Stimulated activated CD4-positive, alpha-beta T cell treated with anti-CD3 and anti-CD28 coated beads, Interleukin-4, amount 100 ng/mL, for 48 hours (primary cell): ENCODE results near the gene PGLYRP4.

Source experiments
- DNase-seq, 2 donors: peaks; one replicate each; pipeline ENCODE4 v3.0.0-alpha.2; 2020; ENCODE audit warnings: low read depth in 2 of 2

PGLYRP4 gene, protein sequence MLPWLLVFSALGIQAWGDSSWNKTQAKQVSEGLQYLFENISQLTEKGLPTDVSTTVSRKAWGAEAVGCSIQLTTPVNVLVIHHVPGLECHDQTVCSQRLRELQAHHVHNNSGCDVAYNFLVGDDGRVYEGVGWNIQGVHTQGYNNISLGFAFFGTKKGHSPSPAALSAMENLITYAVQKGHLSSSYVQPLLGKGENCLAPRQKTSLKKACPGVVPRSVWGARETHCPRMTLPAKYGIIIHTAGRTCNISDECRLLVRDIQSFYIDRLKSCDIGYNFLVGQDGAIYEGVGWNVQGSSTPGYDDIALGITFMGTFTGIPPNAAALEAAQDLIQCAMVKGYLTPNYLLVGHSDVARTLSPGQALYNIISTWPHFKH

DNA sequence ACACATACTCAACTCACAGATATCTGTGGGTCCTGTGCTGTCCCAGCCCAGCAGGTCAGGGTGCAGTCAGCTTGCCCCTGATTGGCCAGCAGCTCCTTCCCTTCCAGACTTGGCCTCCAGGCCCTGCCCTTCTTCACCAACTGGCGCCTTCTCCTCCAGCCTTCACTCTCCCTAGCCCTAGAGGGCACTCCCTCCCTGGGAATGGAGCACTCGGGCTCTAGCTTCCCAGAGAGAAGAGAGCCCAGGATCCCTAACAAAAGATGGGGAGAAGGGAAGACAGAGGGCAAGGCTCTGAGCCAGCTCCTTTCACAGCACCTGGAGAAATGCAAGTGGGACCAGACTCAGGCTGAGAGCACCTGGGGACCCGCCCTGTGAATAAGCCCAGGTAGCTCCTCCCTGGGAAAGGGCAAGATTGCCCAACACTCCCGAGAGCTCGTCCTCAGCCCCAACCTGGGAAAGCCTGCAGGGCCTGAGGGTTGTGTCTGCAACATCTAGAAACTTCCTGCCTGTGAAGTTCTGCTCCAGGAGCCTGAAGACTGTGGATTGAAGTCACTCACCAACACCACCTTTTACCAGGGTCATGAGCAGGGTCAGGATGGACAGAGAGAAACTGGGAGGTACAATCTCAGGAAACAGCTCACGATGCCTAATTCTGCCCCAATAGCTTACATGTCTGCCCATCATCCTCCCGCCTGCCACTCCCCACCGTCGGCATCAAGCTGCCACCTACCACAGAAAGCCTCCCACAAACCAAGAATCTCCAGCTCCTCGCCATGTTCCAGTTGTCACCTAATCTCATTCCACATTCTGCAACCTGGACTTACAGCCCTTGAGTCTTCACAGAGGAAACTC lies at the start of gene PGLYRP4:
TSS of gene PGLYRP4 (minus strand) at position 331 of the 852 bp plus-strand sequence. CDS start 909 bp downstream, outside the sequence.
- no peak for DNase-seq

DNA sequence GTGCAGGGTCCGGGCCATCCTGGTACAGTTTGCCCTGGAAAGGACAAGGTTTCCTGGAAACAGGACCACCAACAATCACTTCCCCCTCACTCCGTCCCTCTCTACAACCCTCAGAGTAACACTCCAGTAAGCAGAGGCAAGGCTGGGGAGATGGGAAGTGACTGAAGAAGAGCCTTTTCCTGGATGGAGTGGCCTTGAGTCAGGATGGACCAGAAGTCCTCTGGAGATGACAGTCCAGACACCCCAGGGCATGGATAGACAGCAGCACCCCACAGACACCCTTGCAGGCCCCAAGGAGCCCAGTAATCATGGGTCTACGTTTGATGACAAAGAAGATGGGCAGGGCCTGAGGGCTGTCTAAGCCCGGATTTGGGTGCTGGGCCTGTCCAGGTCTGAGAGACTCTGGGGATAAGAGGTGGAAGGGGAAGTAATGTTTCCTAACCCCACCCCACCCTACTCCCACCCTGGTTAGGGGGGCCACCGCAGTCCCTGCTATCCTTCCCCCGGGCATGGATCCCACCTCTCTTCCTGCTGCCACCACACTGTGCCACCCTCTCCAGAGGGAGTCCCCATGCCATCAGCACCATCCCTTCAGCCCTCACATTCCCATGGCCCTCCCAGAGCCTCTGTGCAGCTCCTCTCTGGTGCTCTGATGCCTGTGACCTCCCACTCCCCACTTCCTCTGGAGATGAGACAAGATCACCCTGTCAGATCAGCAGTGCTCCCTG lies 49.4 kb upstream of the PGLYRP4 start:
- no peak for DNase-seq

DNA sequence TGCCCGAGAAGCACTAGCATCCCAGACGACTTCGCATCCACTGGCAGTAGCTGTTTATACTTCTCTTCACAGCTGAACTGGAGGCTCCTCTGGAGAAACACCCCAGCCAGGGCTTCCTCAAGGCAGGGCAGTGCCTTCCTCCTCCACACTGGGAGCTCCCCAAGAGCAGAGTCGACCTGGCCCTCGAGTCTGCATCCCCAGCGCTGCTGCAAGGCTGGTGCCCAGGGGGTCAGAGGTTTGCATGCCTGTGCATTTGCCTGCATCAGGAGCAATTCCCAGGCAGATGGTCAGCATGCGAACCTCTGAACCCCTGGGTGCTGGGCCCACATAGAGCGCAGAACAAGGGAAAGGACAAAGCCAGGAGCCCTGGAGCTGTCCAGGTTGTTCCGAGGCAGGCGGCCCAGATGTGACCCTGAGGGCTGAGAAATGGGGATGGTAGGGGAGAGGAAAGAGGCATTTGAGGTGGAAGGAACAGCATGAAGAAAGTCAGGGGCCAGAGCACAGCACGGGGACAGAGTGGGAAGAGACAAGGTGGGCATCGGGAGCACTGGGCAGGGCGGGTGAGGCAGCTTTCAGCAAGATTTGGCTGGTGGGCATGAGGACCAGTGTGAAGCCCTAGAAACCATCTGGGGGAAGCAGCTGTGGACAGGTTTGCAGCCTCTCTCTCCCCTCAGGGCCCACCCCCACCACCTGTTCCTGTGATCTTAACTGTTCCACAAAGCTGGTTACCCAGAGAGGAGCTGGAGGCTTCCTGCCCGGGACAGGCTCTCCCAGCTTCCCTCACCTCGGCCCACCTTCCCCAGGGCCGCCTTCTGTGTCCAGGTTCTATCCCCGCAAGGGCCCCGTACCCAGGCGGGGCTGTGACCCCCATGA lies 48.6 kb upstream of the PGLYRP4 start:
- no peak for DNase-seq

DNA sequence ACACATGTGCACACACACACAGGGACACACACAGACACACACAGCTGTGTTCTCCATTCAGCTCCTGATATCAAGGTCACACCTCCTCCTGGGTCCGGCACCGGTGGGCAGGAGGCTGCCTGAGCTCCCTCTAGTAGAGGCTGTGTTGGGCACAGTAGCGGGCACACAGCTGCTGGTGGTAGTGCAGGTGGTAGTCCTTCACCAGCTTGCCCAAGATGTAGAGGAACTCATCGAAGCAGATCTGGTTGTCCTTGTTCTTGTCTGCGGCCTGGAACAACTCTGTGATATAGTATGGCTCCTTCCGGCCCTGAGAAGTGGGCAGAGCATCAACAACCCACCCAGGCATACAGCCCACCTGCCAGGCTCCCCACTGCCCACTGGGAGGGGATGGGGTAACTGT lies 47.8 kb upstream of the PGLYRP4 start:
- DNase-seq: no peak

DNA sequence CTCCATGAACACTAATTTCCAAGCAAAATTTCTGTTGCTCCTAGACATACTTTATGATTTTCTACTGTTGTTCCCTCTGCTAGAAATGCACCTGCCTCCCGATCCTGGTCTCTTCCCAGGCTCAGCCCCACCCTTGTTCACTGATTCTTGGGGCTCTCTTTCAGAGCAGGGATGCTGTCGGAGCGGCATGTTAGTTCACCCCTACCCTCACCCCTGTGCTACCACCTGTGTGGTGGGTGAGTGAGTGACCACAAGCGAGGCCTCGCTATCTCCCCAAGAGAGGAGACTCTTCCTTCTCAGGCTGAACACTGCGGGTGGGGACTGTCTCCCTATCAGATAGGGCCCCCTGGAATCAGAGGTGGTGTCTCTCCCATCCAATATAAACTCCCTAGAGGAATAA lies 47.1 kb upstream of the PGLYRP4 start:
- no peak for DNase-seq

DNA sequence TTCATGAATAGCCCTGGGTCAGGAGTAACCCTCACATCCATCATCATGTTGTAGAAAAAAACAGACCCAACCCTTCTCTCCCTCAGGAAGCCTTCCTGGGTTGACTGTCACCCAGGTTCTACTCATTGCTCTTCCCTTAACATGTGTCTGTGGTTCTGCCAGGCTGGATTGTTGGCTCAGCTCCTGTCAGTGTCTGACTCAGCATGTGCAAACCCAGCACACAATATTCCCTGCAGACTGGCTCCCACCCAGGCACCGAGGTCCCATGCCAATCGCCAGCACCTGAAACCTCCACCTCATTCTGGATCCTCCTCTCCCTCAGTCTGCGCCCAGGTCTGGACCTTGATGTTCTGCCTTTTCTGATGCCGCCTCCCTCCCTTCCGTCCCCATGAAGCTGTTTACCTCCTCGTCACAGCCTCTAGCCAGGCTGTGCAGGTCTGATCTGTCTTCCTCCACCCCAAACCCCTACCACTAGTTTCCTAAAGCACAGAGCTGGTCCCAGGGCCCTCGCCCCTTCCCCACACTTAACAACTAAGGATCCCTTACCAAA lies 46.6 kb upstream of the PGLYRP4 start:
- DNase-seq: no peak

DNA sequence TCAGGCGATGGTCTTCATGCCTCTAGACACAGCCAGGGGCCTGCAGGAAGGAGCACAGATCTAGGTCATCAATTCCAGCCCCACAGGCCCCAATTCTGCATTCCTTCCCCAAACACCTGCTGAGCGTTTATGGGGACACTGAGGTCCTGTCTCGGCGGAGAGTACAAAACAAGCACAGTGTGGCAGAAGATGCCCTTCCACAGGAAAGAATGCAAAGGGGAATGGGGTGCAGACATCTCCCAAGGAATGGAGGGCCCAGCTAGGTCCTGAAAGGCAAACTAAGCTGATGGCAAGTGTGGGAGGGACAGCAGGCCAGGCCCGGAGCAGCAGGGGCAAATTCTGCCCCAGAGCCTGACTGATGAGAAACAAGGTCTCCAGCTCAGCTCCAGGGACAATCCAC lies 45.8 kb upstream of the PGLYRP4 start:
- no peak for DNase-seq

DNA sequence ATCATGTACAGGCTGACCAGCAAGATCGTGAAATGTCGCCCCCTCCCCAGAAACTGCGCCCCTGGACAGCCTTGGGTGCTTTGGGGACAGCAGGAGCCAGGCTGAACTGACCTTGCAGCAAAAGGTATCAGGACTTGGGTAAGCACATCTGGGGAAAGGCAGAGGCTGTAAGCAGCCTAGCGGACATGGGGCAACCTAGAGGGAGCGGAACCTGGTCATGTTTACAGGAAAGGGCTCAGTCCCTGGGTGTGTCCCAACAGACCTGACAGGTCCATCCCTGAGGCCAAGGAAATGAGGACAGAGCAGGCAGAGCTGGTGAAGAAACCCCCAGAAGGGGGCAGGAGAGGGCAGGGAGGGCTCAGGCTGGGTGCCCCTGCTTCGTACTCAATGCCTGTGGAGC lies 45.3 kb upstream of the PGLYRP4 start:
- no peak for DNase-seq

DNA sequence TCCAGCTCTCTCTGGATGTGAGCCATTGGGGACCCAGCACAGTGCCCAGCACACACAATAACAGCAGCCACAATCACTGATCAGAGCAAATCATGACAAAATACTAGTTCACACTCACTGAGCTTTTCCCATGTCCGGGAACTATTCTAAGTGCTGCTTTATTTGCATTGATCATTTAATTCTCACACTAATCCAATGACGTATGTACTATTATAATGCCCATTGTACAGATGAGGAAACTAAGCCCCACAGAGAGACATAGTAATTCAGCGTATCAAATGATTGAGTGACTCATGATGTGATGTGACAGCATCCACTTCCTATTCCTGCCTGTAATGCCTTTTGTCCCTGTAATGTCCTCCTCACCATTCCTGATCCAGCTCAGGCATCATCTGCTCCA lies 44.2 kb upstream of the PGLYRP4 start:
- DNase-seq: no peak

DNA sequence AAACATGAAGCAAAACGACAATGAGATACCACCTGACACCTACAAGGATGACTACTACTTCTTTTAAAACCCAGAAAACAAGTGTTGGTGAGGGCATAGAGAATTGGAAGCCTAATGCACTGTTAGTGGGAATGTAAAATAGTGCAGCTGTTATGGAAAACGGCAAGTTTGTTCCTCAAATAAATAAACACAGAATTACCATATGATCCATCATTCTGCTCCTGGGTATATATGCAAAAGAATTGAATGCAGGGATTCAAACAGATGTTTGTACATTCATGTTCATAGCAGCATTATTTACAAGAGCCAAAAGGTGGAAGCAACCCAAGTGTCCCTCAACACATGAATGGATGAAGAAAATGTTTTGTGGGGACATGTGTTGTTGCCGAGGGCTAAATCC lies 43.6 kb upstream of the PGLYRP4 start:
- DNase-seq: no peak

DNA sequence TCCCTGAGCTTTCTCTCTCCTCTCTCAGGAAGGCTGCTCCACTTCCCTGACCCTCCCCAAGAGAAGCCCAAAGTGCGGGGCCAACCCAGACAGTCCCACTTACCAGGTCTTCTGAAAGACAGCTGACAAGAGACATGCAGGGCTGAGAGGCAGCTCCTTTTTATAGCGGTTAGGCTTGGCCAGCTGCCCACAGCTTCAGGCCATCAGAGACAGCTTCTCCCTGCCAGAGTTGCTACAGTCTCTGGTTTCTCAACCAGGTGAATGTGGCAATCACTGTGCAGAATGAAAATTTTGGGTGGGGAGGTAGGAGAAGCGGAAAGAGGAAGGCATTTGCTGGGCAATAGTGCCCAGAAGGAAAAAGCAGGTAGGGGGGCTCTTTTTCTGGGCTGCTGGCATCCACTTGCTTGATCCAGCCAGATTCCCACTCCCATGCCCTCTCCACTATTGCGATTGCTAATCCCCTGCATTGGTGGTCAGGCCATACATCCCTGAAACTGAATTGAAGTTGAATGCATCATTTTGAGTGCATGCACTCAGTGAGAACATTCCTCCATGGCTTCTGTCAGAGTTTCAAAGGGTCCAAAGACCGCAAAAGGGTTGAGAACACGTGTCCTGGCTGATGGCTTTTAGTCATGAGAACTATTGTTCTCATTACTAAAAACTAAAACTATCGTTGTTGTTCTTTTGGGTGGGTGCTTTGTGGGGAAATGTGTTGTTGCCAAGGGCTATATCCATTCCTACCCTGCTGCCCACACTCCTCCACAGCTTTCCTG lies 42.5 kb upstream of the PGLYRP4 start, which contains the start of gene S100A8:
TSS of gene S100A8 (minus strand) at position 136 of the 773 bp plus-strand sequence. CDS start 538 bp downstream, outside the sequence.
- no peak for DNase-seq

DNA sequence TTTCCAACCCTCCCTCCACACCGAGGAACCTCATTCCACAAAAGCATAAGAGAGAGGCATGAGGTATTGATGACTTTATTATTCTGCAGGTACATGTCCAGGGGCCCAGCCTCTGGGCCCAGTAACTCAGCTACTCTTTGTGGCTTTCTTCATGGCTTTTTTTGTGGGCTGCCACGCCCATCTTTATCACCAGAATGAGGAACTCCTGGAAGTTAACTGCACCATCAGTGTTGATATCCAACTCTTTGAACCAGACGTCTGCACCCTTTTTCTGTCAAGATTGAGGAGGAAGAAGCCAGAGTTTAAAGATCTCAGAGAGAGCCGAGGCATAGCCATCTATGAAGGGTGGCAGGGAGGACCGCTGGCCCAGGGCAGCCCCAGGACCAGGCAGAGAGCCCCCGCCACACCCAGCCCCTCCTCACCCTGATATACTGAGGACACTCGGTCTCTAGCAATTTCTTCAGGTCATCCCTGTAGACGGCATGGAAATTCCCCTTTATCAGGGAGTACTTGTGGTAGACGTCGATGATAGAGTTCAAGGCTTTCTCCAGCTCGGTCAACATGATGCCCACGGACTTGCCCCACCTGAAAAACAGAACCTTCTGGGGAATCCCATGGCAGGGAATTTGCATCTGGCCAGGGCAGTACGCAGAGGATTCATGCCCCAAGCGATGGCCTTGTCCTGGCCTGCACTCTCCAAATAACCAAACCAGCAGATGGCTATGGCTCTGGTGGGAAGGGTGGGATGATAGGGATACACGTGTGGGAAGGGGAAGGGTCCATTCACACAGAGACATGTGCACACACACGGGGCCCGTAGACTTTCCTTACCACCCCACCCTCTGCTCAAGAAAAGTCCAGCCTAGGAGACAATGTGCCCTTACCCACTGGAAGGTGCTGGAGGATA lies 41.6 kb upstream of the PGLYRP4 start:
- no peak for DNase-seq

DNA sequence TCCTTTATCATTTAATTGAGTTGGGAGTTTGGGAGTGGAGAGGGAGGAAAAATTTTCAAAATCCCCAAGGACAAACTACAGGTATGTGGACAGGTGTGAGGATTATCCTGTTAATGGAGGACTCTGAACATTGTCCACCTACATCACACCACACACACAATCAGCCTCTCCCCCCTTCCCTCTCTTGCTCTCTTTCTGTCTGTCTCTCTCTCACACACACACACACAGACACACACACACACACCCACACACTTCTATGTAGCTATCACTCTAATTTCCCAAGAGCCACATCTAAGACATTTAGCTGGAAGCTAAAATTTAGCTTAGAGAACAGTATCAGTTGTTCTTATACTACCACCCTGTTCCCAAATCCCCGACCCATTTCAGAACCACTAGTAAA lies 40.8 kb upstream of the PGLYRP4 start:
- DNase-seq: no peak

DNA sequence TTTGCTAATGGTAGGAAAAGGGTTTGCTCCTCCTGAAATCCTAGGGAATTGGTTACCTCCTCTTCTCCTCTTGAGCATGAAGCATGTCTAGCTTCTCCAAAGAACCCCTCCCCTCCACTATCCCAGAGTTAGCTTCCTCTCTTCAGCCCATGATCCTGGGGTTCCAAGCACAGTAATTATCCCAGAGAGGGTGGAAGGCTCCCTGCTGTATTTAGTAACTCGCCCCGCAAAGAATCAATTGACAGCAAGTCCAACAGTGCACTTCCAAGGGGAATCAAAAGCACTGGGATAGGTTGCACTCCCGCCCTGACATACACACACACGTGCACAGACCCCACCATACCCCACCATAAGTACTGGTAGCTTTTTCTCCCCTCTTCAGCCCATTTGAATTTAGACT lies 39.1 kb upstream of the PGLYRP4 start:
- no peak for DNase-seq

DNA sequence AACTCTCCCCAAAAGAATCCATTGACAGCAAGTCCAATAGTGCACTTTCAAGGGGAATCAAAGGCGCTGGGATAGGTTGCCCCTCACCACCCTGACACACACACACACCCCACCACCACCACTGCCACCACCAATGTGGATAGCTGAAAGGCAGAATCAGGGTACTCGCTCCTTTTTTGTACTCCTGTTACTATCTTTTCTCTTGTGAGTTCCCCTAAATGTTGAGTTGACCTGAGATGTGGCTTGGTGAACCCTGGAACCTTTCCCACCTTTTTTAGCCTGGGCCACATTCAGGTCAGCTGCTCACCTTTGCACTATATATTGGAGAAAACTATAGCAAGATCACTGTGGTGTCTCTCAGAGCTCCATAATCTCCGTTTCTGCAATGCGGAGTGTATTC lies 38.4 kb upstream of the PGLYRP4 start:
- DNase-seq: no peak

DNA sequence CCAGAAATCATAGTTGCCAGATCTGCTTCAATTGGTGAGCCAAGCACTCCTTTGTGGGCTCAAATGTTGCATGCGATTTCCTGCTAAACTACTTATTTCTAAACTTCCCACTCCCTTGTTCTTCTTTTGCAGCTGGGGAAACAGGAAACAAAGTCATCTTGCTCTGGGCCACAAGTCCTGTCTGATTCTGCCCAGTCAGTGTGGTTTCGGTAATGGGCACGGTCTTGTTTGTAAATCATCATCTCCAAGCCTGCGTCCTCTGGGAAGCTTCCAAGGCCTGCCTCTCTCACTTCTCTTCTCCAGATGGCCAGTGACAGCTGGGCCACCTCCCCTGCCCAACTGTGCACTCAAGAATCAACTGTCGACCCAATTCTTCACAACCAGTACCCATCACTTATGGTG lies 37.9 kb upstream of the PGLYRP4 start:
- no peak for DNase-seq

DNA sequence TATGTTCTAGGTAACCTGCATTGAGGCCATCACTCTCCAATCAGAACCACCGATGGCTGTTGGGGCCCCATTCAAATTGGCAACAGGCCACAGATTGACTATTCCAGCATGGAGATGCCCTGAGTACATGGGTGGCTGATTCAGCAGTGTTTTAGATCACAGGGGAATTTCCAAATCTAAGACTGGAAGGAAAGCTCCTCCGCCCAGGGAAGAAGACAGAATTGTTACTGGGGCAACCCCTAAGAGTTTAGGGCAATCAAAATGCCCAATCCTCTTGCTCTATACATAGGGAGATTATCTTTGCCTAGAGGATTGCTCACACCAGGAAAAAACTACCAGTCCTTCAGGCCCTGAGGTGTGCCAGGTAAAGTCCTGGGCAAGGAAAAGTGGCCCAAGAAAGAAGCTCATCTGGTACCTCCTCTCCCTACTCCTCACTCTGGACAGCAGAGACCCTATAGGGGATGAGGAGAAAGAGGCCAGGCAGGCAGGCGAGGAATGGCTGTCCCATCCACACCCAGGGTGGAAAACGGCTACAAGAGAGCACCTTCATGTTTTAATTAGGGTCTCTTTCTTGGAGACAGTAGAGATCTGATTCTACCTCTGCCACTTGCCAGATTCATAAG lies 36.4 kb upstream of the PGLYRP4 start:
- no peak for DNase-seq

DNA sequence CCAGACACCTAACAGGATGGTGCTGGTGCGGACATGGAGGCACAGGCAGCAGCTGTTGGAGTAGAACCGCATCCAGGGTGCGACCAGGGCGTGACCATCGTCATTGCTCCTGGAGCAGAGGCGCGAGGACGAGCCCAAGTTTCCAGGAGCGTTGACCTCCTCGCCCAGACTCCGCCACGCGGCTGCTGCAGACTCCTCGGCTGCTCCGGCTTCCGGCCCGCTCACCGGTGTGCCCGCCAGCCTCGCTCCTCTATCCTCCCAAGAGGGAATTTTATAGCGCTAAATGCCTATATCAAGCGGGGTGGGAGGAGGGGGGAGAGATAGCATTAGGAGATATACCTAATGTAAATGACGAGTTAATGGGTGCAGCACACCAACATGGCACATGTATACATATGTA lies 32.1 kb upstream of the PGLYRP4 start:
- no peak for DNase-seq

DNA sequence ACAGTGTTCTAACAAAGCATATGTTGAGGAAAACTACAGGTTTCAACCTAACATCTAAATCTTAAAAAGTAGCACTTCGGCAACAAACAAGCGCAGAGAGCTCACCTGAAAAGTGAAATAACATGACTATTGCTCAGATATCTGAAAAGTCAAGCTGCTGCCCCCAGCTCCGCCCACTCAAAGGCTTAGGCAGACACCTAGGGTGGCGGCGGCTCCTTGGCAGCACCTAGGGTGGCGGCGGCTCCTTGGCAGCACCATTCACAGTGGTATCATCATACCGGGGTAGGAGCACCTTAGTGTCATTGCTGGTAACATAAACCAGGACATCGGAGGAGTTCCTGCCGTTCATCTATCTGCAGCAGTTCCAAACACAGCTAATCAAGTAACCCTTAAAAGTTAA lies 30.9 kb upstream of the PGLYRP4 start:
- no peak for DNase-seq
